HepG2 (cell line): ENCODE data around the gene ALDH16A1. TPM values are rescaled to one million over a fixed set of nuclear protein-coding genes. Genes with fewer than 3 reads are reported as not detected.

Experiments
- CTCF ChIP-seq: sonication (generic); formaldehyde crosslinking; IDR thresholded peaks from 2 replicates; pipeline ENCODE4 v1.5.0; 2020; ENCODE audit warnings: mild to moderate bottlenecking, missing genetic modification reagents, moderate library complexity
- ZBTB39 ChIP-seq: sonication (generic); formaldehyde crosslinking; IDR thresholded peaks from 2 replicates; pipeline ENCODE4 v1.5.0; 2020; ENCODE audit warnings: missing genetic modification reagents
- ZBTB8A ChIP-seq: sonication (generic); formaldehyde crosslinking; IDR thresholded peaks from 2 replicates; pipeline ENCODE4 v1.4.0; 2020; ENCODE audit warnings: mild to moderate bottlenecking, low read depth, missing genetic modification reagents, borderline replicate concordance
- ZNF205 ChIP-seq: IDR thresholded peaks from 2 replicates; pipeline ENCODE4 v1.6.1; 2018; ENCODE audit warnings: missing biosample characterization, missing genetic modification reagents
- ZNF34 ChIP-seq: sonication (generic); formaldehyde crosslinking; IDR thresholded peaks from 2 replicates; pipeline ENCODE4 v1.4.0; 2020; ENCODE audit warnings: mild to moderate bottlenecking, missing genetic modification reagents, borderline replicate concordance
- ZNF687 ChIP-seq: sonication (generic); formaldehyde crosslinking; IDR thresholded peaks from 2 replicates; pipeline ENCODE4 v1.5.1; 2020; ENCODE audit warnings: mild to moderate bottlenecking, missing genetic modification reagents, moderate library complexity
- polyA plus RNA-seq, 8 experiments: library from polyadenylated mRNA; depleted of rRNA in 3 of 8; stranded (reverse) in 7 of 8; unstranded in 1 of 8; fragments of >200 nt; fragmentation: Illumina TruSeq in 4 of 8; extraction: Trizol in 4 of 8; gene quantifications; 2 replicates each; pipeline versions ENCODE4 v1.2.1 to v1.2.3, GENCODE V29; 2011 to 2016; ENCODE audit warnings: low read depth in 4 of 8, missing spikeins in 1 of 8, mixed read lengths in 1 of 8; ENCODE audit not compliant: insufficient read depth in 1 of 8
- total RNA-seq, 5 experiments: library from RNA; depleted of rRNA; stranded (reverse); fragments of >200 nt; fragmentation: Illumina TruSeq; extraction: Trizol; gene quantifications; 2 replicates each; pipeline ENCODE4 v1.2.3, GENCODE V29; 2016; ENCODE audit warnings: low read depth in 1 of 5

ALDH16A1 gene
- total and polyA plus RNA-seq, 2 of the 13 experiments (the other 11 are each of a cell fraction or from before 2014, with no cell fraction given) = 8.4 to 34.9 TPM

GRCh38 chr19:49513746-49514118 lies 60.7 kb downstream of the ALDH16A1 start (continued):
- TF ChIP-seq ZBTB39 (CRISPR knock-in tag) (peak; percentile 6; the same call in 1 of the 2 replicates), CTCF (CRISPR knock-in tag) (0 out of 2 replicates have a peak, but pooled peaks have one; percentile 1), ZBTB8A (CRISPR knock-in tag) (0 out of 2 replicates have a peak, but pooled peaks have one; percentile 42), ZNF205 (peak; percentile 50; the same call in 1 of the 2 replicates), ZNF687 (CRISPR knock-in tag) (peak; percentile 56), ZNF34 (CRISPR knock-in tag) (0 out of 2 replicates have a peak, but pooled peaks have one; percentile 81)
